GM19452 (cell line): ENCODE data around the gene HOXC13.

Experiments used
- ATAC-seq: cut with Tn5 transposase; IDR thresholded peaks from one replicate; pipeline ENCODE4 v1.9.1; 2021; ENCODE audit not compliant: unreplicated experiment

HOXC13 gene

GRCh38 chr12:53938326-53939140 lies at the start of gene HOXC13:
Gene HOXC13 (plus strand): TSS chr12:53938831. CDS start chr12:53938907, 76 bp downstream.
- no peak for ATAC-seq

GRCh38 chr12:53890081-53890480 lies 48.5 kb upstream of the HOXC13 start:
- no peak for ATAC-seq

GRCh38 chr12:53892762-53893395 lies 45.8 kb upstream of the HOXC13 start:
- no peak for ATAC-seq

- no peak for ATAC-seq
These were observed 39.4 kb upstream of the HOXC13 start for GRCh38 chr12:53899230-53899629.

GRCh38 chr12:53907103-53907502 lies 31.5 kb upstream of the HOXC13 start:
- no peak for ATAC-seq

GRCh38 chr12:53916788-53917655 lies 21.6 kb upstream of the HOXC13 start:
- ATAC-seq: no peak

GRCh38 chr12:53924521-53925405 lies 13.9 kb upstream of the HOXC13 start:
- no peak for ATAC-seq

GRCh38 chr12:53927220-53928029 lies 11.2 kb upstream of the HOXC13 start:
- no peak for ATAC-seq

GRCh38 chr12:53928054-53928835 lies 10.4 kb upstream of the HOXC13 start:
- no peak for ATAC-seq

GRCh38 chr12:53929527-53929926 lies 9.1 kb upstream of the HOXC13 start:
- no peak for ATAC-seq

GRCh38 chr12:53930591-53931255 lies 7.9 kb upstream of the HOXC13 start:
- ATAC-seq: no peak

- ATAC-seq: no peak
These were observed 6.6 kb upstream of the HOXC13 start for GRCh38 chr12:53931844-53932581.

- no peak for ATAC-seq
These were observed 5.7 kb upstream of the HOXC13 start for GRCh38 chr12:53932915-53933314.

- ATAC-seq: no peak
These were observed 3.0 kb upstream of the HOXC13 start for GRCh38 chr12:53935383-53936341.

GRCh38 chr12:53937099-53937498 lies 1.5 kb upstream of the HOXC13 start:
- no peak for ATAC-seq

GRCh38 chr12:53937596-53938325 lies 870 bp upstream of the HOXC13 start:
- ATAC-seq: no peak
